Tibial artery (tissue), 4 donors: Measurements from ENCODE around the gene RALGAPA2.
"Not testable (repeated sequence)": the region's sequence is repeated elsewhere in the genome, so short reads cannot be mapped to it uniquely, and the experiment has no call there.

ENCODE experiments used
- DNase-seq, 2 donors: peaks; one replicate each; pipeline ENCODE4 v3.0.0-alpha.2; 2019
- H3K27ac ChIP-seq, 2 donors: fragments of 200-600 bp; sonication (generic) in 1 of 2; 1 replicate in 1 of 2; 2 replicates in 1 of 2; pipeline ENCODE4 v1.5.1; 2018 to 2019; ENCODE audit warnings: mild to moderate bottlenecking in 1 of 2
- H3K27me3 ChIP-seq, 2 donors: fragments of 200-600 bp; sonication (generic) in 1 of 2; one replicate each; pipeline versions ENCODE4 v1.5.1 to v1.6.0; 2016 to 2019
- H3K36me3 ChIP-seq, 3 donors: fragments of 200-600 bp; sonication (generic) in 2 of 3; one replicate each; pipeline ENCODE4 v1.5.1; 2016 to 2019; ENCODE audit warnings: mild to moderate bottlenecking in 2 of 3
- H3K4me1 ChIP-seq, 4 donors: fragments of 200-600 bp; sonication (generic) in 2 of 4; 1 replicate in 3 of 4; 2 replicates in 1 of 4; pipeline ENCODE4 v1.5.1; 2016 to 2019
- H3K4me3 ChIP-seq, 2 donors: fragments of 200-600 bp; sonication (generic) in 1 of 2; 1 replicate in 1 of 2; 2 replicates in 1 of 2; pipeline ENCODE4 v1.5.1; 2018 to 2019; ENCODE audit warnings: mild to moderate bottlenecking in 2 of 2
- H3K9me3 ChIP-seq, 3 donors: fragments of 200-600 bp; sonication (generic) in 1 of 3; one replicate each; pipeline ENCODE4 v1.5.1; 2016 to 2019
- intact Hi-C: fragments of 100-400 bp; cut with DNase I; formaldehyde crosslinking; loops from one replicate; pipeline ENCODE4 v1.15.0; 2023; ENCODE audit warnings: low total_unique reads
- TF ChIP-seq, protein P1 (sequence below), 2 experiments: fragments of 200-600 bp in 1 of 2; fragments of 450-650 bp in 1 of 2; IDR thresholded peaks; one replicate each; pipeline ENCODE4 v1.5.1; 2017 to 2019; ENCODE audit warnings: antibody characterized with exemption in 2 of 2, mild to moderate bottlenecking in 1 of 2, moderate library complexity in 1 of 2

RALGAPA2 gene

DNA sequence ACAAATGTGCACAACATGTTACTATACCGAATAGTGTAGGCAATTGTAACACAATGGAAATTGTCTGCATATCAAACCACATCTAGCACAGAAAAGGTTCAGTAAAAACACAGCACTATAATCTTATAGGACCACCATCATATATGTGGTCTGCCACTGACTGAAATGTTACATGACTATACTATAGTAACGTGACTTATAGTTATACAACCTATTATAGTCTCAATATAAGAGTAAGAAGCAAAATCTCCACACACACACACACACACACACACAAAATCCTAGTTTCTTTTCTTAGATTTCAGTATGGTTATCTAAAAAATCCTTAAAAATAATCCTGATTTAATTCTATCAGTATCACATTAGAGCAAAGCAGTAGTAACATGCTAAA is 164.6 kb downstream of the RALGAPA2 start:
- intact Hi-C loops, result no loop called here
- H3K27me3 ChIP-seq, result no peaks in the 10 kb centered on the region
- peaks cover 0 to 23% (median 18%) of the 10 kb centered on the region in 3 donors for H3K36me3 ChIP-seq
- H3K9me3 ChIP-seq, result no peaks in the 10 kb centered on the region
- TF ChIP-seq, protein P1, sequence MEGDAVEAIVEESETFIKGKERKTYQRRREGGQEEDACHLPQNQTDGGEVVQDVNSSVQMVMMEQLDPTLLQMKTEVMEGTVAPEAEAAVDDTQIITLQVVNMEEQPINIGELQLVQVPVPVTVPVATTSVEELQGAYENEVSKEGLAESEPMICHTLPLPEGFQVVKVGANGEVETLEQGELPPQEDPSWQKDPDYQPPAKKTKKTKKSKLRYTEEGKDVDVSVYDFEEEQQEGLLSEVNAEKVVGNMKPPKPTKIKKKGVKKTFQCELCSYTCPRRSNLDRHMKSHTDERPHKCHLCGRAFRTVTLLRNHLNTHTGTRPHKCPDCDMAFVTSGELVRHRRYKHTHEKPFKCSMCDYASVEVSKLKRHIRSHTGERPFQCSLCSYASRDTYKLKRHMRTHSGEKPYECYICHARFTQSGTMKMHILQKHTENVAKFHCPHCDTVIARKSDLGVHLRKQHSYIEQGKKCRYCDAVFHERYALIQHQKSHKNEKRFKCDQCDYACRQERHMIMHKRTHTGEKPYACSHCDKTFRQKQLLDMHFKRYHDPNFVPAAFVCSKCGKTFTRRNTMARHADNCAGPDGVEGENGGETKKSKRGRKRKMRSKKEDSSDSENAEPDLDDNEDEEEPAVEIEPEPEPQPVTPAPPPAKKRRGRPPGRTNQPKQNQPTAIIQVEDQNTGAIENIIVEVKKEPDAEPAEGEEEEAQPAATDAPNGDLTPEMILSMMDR (IDR thresholded peaks at IDR 0.05), result no peak
- DNase-seq, result no peak
- H3K27ac ChIP-seq, result no peak overlapping the region
- H3K4me3 ChIP-seq, result no peak overlapping the region
- H3K4me1 ChIP-seq, result no peaks in the 10 kb centered on the region

DNA sequence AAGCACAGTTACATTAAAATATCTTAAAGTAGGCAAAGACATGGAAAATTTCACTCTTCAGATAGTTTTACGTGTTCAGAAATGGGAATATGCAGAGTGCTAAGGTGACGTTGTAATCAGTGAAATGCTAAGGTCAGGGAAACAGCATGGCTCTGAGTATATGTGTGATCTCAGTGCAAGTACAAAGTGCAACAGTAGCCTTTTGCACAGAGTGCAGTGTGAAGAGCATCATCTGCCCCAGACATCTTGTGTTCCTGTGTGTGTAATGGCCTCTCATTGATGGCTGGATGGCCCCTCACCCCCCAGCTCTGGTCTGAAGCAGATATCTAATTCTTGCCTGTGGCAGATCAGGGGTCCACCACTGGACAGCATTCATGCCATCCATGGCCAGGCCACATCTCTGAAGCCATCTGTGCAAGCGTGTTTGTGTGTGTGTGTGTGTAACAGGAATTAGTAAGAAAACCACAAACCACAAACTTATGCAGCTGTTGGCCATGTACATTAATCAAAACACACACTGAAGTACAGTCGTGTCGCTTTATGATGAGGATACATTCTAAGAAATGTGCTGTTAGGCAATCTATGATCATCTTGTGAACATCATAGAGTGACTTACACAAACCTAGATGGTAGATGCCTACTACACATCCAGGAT is 165.1 kb downstream of the RALGAPA2 start:
- Histone ChIP-seq H3K36me3 (peaks cover 0 to 23% (median 18%) of the 10 kb centered on the region in 3 donors), H3K27ac (no peak overlapping the region)

DNA sequence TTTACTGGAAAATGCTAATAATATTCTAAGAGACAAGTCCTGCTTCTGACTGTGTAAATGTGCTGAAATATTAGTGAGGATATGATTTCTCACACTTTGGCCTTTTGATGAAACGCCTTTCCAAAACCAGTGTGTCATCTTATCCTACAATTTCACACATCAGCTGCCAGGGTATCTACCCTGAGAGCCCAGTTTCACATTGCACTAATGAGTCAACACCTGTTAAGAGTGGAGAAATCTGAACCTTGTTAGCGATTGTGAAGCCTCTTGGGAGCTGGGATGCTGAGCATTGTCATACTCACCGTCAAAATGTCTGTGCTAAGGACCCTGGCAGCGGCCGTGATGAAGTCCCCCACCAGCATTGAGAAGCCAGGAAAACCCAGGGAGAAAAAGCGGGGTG is 166.0 kb downstream of the RALGAPA2 start:
- no peaks in the 10 kb centered on the region for H3K27me3 ChIP-seq
- H3K4me1 ChIP-seq, result no peaks in the 10 kb centered on the region
- TF ChIP-seq, protein P1 (IDR thresholded peaks at IDR 0.05), result no peak
- no peak overlapping the region for H3K4me3 ChIP-seq
- no peak for DNase-seq
- peaks cover 0 to 23% (median 18%) of the 10 kb centered on the region in 3 donors for H3K36me3 ChIP-seq
- H3K9me3 ChIP-seq, result no peaks in the 10 kb centered on the region
- intact Hi-C loops, result no loop called here
- H3K27ac ChIP-seq, result no peak overlapping the region

More for the DNA sequence above, 165.1 kb downstream of the RALGAPA2 start:
- Histone ChIP-seq H3K4me3 (no peak overlapping the region), H3K9me3 (no peaks in the 10 kb centered on the region), H3K27me3 (no peaks in the 10 kb centered on the region), H3K4me1 (no peaks in the 10 kb centered on the region)
- intact Hi-C loops, result no loop called here
- TF ChIP-seq, protein P1 (IDR thresholded peaks at IDR 0.05), result no peak
- no peak for DNase-seq

DNA sequence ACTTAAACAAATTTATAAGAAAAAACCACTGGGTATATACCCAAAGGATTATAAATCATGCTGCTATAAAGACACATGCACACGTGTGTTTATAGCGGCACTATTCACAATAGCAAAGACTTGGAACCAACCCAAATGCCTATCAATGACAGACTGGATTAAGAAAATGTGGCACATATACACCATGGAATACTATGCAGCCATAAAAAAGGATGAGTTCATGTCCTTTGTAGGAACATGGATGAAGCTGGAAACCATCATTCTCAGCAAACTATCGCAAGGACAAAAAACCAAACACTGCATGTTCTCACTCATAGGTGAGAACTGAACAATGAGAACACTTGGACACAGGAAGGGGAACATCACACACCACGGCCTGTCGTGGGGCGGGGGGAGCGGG is 169.1 kb downstream of the RALGAPA2 start:
- peaks cover 0 to 26% (median 25%) of the 10 kb centered on the region in 3 donors for H3K36me3 ChIP-seq
- H3K27me3 ChIP-seq, H3K27ac ChIP-seq, intact Hi-C loops, H3K4me1 ChIP-seq, H3K9me3 ChIP-seq, DNase-seq, H3K4me3 ChIP-seq: not testable (repeated sequence)

DNA sequence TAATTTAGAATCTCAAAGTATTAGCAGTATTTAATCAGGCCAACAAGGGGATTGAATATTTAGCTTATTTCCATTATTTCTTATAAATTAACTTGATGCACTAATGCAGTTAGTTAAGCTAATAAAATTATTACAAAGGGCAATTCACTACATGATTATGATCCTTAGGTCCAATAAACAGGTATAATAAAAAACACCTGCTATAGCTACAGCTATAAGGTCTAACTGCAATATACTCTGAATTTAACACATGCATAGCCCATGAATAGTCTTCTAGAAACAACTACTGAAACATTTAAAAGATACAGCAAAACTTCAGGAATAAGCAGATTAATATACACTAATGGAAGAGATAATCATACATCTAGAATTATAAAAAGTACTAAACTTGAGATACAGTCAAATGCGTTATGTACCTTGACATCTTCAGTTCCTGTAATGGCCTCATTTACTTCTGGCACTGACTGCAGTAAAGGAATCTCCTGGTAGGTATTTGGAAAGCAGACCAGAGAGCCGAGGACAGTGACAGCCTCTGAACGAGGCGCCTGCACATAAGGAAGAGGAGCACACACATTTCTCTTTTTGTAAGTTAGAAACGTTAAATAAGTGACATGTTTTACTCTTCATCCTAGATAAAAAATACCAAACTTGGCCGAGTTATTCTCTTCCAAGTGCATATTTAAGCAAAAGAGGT is 176.1 kb downstream of the RALGAPA2 start:
- Histone ChIP-seq H3K4me3 (no peak overlapping the region), H3K36me3 (peaks cover 2 to 16% (median 12%) of the 10 kb centered on the region in 3 donors), H3K27ac (no peak overlapping the region), H3K9me3 (no peaks in the 10 kb centered on the region), H3K27me3 (no peaks in the 10 kb centered on the region), H3K4me1 (no peaks in the 10 kb centered on the region)
- DNase-seq, result no peak
- intact Hi-C loops, result no loop called here
- TF ChIP-seq, protein P1 (IDR thresholded peaks at IDR 0.05), result no peak

DNA sequence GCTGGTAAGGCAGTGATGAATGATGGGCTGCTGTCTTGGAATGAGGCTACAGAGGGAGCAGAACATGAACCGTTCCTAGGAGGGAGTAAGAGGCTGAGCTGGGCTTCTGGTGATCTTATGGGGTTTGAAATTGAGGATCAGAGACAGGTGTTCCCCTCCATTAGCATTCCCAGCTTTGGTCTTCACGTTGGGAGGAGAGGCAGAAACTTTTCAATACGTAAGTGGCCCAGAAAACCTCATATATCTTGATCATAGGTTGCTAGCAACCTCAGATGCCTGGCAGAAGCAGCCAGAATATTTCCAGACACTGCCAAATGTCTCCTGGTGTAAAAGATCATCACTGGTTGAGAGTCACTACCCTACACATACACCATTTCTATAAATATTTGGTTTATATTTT is 177.4 kb downstream of the RALGAPA2 start:
- no peaks in the 10 kb centered on the region for H3K9me3 ChIP-seq
- TF ChIP-seq, protein P1 (IDR thresholded peaks at IDR 0.05), result no peak
- no peaks in the 10 kb centered on the region for H3K4me1 ChIP-seq
- H3K27me3 ChIP-seq, result no peaks in the 10 kb centered on the region
- peaks cover 13 to 29% (median 21%) of the 10 kb centered on the region in 3 donors for H3K36me3 ChIP-seq
- H3K4me3 ChIP-seq, result no peak overlapping the region
- no peak overlapping the region for H3K27ac ChIP-seq
- intact Hi-C loops, result no loop called here
- DNase-seq, result no peak
